GM19328 (cell line): ENCODE measurements around the gene LNPEP.

Experiments used
- ATAC-seq: cut with Tn5 transposase; IDR thresholded peaks from one replicate; pipeline ENCODE4 v1.9.1; 2021; ENCODE audit warnings: mild to moderate bottlenecking, moderate library complexity; ENCODE audit not compliant: unreplicated experiment

Gene LNPEP

DNA sequence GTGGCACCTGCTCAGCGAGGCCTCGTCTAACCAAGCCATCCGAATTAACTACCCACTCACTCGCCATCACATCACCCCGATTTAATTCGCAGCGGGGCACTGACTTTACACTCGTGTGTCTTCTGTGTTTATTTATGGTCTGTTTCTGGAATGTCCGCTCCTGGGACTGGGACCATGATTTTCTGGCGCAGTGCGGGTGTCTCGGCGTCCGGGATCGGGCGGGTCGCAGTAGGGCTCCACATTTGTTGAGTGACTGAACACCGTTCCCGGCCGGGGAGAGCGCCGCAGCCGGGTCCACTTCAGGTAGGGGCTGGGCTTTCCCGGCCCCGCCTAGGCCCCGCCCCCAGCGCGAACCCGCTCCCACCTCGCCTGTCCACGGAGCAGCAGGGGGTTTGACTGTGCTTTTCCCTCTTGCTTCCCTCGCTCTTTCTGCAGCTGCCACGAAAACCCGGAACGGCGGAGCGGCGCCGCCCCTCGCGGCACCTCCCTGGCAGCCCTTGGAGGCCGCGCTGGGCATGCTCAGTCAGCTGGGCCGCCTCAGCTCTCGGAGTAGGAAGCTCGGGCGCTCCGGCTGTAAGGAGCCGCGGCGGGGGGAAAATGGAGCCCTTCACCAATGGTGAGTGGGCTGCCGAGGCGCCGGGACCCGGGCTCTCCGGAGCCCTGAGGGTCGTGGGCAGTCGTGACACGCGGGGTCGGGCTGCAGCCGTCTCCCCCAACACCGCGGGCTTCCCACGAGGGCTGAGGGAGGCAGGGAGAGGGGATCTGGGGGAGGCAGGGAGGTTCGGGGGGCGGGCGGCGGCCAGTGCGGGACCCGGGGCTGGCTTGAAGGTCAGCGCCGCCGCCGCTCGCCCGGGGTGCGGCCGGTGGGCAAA lies at the start of gene LNPEP:
TSS of gene LNPEP (plus strand) at position 522 of the 872 bp plus-strand sequence. CDS start at position 598, 76 bp downstream.
- peak; percentile 47 for ATAC-seq

DNA sequence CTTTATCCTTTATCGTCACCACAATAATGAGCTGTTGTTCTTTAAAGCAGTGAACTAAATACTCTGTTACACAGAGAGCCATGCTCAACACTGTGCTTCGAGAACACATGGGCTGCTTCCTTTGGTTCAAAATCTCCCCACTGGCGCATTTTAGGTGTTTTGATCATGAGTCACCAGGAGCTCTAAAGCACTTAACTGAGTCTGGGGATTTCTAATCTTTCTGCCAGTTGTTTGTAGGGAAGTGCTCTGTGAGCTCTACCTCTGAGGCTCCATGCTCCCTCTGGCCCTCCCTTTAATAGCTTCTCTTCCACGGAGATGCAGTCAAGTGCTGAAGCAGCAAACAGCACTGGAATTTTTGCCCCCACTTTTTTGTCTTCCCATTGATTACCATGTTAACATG lies 42.5 kb upstream of the LNPEP start:
- no peak for ATAC-seq

DNA sequence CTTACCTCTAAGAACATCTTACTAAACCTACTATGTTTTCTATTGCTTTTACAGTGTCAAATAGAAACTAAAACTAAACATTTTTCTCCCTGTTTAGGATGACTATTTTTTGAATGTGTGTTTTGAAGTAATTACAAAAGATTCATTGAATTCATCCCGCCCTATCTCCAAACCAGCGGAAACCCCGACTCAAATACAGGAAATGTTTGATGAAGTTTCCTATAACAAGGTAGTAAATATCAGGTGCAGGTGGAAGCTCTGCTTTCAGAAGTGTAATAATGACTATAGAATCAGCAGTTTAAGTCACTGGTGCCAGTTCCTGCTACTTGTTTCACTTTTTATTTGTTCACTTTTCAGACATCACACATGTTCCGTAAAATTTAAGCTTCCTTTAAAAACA lies 39.6 kb upstream of the LNPEP start:
- ATAC-seq, result peak; percentile 49

DNA sequence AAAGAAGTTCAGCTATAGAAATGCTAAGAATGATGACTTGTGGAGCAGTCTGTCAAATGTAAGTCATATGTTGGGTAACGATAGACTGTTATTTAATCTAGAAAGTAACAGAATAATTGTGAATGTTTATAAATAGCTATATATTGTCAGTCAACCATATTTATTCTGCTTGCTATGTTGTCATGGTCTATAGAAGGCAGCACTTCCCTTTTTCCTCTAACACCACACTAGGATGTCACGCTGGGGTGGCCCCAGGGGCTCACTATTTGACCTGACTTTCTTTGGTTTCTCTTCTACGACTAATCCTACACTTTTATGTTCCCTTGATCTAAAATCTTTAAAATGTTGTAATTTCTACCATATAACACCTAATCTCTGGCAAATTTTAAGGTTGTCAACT lies 39.1 kb upstream of the LNPEP start:
- peak; percentile 90 for ATAC-seq

DNA sequence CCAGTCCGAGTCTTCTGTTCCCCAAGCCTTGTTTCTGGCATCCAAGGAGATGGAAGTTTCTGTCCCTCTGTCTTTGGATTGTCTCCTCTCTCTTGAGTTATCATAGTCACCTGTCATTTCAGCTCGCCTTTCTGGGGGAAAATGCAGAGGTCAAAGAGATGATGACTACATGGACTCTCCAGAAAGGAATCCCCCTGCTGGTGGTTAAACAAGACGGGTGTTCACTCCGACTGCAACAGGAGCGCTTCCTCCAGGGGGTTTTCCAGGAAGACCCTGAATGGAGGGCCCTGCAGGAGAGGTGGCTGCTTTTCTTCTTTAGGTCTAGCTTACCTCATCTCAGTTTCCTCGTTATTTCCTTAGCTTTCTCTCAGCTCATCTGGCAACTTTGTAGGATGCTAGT lies 34.5 kb upstream of the LNPEP start:
- no peak for ATAC-seq

DNA sequence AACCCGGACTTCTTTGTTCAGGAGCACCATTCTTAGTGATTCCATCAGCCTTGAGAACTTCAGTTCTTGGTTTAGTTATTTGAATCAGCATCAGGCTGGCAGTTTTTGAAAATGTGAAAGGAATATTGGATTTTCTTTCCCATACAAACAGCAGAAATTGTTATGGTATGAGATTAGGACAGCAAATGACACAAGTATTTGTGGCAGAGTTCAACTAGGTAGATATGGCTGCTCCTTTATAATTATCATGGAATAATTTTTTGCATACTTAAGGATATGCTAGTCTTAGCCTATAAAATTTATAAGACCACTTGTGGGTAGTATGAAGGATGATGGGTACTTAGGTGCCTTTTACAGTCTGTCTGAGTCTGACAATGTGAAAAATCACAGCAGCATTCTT lies 34.0 kb upstream of the LNPEP start:
- no peak for ATAC-seq

DNA sequence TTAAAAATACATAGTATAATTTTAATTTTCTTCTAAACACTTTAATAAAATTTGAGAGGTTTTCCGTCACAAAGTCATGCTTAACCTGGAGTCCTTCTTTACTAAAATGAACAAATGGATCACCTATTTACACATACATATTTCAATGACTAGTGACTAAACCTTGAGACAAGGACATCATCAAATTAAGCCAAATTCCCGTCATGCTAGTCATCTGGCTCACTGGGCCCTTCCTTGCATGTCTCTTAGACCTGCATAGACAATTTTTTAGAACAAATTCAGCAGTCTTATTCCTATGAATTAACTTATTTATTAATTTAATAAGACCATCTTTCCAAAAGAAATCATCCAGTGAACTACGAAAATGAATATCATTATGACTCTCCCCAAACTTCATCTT lies 33.0 kb upstream of the LNPEP start:
- no peak for ATAC-seq

DNA sequence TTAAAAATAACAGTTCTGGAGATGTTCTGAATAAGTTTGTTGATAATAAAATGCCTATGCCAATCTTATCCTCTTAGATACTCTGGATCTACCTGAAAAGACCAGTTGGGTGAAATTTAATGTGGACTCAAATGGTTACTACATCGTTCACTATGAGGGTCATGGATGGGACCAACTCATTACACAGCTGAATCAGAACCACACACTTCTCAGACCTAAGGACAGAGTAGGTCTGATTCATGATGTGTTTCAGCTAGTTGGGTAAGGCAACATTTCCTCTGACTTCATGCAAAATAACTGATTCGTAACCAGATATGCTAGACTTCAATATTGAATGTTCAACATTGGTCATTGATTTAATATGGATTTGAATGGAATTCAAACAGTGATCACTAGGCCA lies 32.6 kb upstream of the LNPEP start:
- no peak for ATAC-seq

DNA sequence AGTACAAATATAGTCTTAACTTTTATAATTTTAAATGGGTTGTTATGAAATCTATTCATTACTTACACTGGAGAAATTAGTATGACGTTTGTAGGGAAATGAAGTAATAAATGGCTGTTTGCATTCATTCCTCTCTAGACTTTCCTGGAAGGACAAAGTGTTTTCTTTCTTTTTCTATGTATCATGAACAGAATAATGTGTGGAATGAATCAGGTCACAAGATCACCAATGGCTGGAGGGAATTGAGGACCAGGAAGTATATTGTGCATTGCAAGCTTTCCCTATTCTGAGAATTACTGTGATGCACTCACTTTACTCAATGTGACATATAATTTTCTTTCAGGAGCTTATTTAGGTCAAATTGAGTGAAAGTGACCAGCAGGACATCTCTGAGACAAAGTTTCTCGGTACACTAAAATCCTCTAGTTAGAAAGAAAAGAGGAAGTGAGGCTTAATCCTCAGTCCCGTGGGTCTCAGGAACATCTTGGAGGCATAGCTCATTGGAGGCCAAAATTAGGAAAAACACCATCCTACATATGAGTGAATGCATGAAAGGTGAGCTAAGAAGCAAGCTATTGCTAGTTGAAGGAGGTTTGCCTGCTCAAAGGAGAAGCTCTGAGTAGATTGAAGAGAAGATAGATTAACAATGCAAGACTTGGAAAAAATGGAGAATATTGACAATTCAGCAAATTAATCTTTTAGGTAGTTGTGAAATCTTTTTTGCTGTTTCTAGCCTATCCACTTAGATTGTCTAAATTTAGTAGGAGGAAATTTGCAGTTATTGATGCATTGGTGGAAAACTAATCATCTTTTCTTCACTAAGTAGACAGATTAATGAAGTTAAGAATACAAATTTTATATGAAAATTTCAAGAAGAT lies 31.6 kb upstream of the LNPEP start:
- no peak for ATAC-seq

DNA sequence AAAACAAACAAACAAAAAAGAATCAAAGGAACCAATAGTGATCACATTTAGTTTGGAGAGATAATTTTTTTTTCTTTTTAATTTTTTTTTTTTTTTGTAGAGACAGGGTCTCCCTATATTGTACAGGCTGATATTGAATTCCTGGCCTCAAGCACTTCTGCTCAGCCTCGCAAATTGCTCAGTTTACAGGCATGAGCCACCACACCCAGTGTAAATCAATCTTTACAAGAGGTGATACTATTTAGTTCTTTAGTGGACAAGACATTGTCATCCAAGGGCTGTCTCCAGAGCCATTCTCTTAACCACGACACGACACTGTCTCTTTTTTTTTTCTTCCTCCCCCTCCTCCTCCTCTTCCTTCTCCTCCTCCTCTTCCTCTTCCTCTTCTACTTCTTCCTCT lies 30.0 kb upstream of the LNPEP start:
- ATAC-seq, result no peak

DNA sequence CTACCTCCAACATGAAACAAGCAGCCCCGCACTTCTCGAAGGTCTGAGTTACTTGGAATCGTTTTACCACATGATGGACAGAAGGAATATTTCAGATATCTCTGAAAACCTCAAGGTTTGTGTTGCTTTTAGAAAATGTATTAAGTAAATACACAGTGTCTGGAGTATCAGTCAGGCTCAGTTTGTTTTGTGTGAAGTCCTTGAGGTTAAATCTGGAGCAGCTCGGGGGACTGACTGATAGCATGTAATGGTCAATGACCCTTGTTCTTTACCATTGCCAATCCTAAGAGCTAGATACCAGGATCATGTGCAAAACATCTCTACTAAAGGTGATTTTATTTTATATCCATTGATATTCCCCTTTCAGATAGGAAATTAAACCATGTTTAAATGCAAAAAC lies 26.9 kb upstream of the LNPEP start:
- ATAC-seq, result no peak

DNA sequence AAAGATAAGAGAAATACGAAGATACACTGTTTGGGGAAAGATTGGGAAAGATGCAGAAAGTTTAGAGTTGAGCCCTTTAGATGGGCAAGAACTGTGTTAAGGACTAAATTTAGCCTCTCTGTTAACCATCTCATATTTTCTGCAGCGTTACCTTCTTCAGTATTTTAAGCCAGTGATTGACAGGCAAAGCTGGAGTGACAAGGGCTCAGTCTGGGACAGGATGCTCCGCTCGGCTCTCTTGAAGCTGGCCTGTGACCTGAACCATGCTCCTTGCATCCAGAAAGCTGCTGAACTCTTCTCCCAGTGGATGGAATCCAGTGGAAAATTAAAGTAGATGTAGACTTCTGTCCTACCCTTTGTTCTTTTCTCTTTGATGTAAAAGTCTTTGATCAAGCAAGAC lies 26.4 kb upstream of the LNPEP start:
- no peak for ATAC-seq

DNA sequence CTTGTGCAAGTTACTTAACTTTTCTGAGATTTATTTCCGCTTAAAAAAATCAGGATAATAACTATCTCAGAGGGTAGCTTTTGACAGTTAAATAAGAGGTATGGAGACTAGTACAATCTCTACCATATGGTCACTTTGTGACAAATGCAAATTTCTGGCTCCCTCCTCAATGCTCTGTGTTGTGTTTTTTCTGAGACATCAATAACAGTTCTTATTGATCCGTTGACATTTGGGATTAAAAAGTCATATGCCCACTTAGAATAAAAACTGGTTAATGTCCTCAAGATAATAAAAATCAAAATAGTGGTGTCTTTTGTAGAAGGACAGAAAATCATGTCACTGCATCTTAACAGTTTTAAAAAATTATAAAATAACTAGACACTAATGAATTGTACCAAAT lies 24.7 kb upstream of the LNPEP start:
- no peak for ATAC-seq

DNA sequence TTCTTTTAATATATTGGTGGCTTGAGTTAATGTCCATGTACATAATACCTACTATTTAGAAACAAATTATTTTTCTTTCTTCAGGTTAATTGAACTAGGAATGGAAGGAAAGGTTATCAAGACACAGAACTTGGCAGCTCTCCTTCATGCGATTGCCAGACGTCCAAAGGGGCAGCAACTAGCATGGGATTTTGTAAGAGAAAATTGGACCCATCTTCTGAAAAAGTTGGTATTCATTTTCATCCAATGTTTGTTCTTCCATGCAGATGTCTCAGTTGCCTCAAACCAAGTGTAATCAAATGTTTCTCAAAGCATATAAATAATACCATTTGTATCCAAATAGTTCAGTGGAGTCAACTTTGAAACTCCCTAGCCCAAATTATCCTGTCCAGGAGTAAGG lies 22.6 kb upstream of the LNPEP start:
- no peak for ATAC-seq

DNA sequence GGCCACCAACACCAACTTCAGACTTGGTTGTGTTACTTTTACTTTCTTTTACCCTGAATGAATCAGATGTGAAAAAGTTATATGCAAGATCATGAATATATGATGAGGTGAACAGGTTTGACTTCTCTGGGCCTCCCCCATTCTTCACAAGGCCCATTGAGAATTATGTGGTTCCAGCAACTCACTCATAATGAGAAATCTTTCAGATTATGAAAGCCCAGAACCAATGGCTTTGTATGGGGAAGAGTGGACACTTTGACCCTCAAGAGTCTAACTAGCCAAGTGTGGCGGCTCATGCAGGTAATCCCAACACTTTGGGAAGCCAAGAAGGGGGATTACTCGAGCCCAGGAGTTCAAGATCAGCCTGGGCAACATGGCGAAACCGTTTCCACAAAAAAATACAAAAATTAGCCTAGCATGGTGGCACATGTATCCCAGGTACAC lies 16.1 kb upstream of the LNPEP start:
- ATAC-seq, result no peak

DNA sequence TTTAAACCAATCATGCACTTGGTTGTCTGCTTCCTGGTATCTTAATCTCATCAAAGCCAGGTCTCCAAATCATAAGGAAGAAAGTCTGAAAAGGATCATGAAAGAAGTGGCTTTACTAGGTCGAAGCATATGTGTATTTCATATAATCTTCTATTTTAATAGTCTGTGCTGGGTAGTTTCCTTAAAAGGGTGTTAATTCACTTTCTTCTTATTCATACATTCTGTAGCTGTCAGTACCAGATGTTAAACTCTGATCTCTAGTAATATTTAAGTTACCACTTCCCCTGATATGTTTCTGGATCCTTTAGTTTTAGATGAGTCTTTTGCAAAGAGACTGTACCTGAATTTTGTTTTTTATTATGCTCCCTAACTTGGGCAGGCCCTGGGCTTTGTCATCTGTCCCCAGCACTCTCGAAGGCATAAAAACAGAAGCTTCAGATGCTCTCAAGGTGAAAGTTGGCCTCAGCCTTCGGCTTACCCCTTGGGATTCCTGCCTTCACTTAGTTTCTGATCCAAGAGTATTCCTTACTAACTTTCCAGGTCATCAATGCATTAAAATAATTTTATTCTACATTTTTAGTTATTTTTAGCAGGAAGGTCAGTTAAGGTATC lies 15.0 kb upstream of the LNPEP start:
- no peak for ATAC-seq

DNA sequence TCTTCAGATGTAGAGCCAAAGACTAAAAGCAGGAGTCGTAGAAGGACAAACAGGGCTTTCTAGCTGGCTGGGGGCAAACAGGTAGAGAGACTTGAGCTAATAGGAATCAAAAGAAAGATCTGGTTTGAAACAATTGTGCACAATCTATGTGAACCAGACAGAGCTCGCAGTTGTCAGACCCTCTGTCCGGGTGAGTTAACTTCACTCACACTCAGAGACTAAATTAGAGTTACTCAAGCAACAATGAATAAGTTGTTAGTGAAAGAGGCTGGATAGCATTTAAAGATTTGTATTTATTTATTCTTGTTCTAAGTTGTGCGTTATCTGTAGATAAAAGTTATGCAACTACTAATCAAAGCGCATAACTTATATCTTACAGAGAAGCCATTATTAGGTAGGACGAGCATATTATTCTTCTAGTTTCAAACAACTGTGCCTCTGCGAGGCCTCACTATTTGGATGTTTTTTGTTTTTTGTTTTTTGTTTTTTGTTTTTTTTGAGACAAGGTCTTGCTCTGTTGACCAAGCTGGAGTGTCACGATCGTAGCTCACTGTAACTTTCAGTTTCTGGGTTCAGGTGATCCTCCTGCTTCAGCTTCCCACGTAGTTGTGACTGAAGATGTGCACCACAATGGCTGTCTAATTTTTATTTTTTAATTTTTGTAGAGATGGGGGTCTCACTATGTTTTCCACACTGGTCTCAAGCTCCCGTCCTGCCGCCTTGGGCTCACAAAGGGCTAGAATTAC lies 13.2 kb upstream of the LNPEP start:
- ATAC-seq, result no peak

DNA sequence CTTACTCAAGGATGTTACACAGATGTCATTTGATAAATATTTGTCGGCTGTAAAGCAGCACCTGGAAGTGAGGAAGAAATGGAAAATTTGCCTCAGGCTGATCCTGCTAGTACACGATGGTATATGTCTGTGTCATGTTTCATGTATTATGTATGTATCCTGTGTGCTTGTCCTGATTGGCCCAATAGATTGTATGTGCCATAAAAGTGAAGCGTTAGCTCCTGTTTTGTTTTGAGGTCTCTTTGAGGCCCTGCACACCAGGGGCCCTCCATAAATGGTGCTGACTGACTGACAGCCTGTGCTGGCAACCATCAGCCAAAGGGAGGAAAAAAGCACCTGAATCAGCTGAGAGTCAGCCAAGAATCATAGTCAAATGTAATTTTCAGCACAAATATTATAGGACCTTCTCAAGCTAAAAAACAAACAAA lies 11.8 kb upstream of the LNPEP start:
- ATAC-seq, result no peak

DNA sequence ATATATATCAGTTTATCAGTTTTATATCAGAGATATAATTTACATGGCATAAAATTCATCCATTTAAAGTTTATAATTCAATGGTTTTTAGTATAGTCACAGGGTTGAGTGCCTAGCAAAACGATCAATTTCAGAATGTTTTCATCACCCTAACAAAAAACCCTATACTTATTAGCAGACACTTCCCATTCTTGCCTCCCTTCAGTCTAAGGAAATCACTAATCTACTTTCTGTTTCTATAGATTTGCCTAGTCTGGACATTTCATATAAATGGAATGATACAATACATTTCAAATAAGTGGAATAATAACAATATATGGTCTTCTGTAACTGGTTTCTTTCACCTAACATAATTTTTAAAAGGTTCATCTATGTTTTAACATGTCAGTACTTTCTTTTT lies 9.6 kb upstream of the LNPEP start:
- ATAC-seq, result no peak

DNA sequence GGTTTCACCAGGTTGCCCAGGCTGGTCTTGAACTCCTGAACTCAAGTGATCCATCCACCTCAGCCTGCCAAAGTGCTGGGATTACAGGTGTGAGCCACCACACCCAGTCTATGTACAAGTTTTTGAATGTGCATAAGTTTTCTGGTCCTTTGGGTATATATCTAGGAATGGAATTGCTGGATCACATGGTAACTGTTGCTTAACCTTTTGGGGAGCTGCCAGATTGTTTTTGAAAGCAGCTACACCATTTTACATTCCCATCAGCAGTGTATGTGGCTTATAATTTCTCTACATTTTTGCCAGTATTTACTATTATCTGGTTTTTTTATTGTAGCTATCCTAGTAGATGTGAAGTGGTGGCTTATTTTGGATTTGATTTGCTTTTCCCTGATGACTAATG lies 8.9 kb upstream of the LNPEP start:
- no peak for ATAC-seq
